G401.6 (cell line): Measurements from ENCODE around the gene HCAR3.
"Not testable (repeated sequence)": the region's sequence is repeated elsewhere in the genome, so short reads cannot be mapped to it uniquely, and the experiment has no call there.

Experiments used
- FAIRE-seq: peaks from 2 replicates; lab custom pipeline; 2012; peaks lifted over from hg19 to GRCh38; lab: Jason Lieb, UNC

HCAR3 gene

DNA sequence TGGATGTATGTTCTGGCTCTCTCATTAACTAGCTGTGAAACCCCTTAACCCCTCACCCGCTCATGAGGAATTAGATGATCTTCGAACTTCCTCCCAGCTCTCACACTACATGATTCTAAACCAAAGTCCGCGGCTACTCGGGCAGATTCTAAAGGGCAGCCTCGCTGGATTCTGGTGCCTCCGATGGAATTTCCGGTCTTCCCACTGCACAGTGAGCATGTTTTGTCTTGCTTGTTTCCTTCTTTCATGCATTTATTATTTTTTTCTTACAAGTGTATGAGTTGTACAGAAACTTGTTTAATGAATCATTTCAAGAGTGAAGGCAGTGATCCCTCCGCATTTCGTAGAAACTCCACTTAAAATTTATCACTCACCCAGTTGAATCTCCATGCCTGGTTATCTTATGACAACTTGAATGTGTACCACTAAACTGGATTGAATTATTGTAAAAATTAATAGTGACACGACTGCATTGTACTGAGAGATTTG, 4.5 kb upstream of the HCAR3 start:
- no peak for FAIRE-seq

GRCh38 chr12:122715211-122715610, 1.4 kb downstream of the HCAR3 start:
- not testable (repeated sequence) for FAIRE-seq

DNA sequence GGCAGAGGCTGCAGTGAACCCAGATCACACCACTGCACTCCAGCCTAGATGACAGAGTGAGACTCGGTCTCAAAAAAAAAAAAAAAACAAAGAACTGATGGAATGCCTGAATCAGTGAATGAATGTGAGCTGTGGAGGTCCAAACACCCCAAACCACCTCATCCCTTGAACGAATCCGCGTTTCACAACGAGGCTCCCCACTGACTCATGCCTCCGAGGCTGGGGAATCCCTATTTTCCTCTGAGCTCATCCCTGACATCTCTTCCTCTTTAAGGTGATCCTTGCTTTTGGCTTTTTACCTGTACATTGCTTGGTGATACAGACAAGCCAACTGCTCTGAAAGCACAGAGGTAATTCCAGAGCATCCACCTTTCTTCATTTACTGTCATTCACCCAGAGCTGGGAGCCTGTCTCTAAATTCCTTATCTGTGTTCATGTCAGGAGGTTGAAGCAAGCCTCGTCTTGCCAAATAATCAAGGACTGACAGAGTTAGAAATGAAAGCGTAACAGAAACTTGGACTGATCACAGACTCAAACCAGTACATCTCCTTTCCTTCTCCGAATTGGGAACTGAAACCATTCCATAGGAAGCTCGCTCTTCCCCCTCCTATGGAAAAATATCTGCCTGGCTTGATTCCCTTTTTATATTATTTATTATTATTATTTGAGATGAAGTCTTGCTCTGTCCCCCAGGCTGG, 3.0 kb downstream of the HCAR3 start:
- FAIRE-seq: not testable (repeated sequence)

- not testable (repeated sequence) for FAIRE-seq
These were observed 5.3 kb downstream of the HCAR3 start for GRCh38 chr12:122711266-122711665.

DNA sequence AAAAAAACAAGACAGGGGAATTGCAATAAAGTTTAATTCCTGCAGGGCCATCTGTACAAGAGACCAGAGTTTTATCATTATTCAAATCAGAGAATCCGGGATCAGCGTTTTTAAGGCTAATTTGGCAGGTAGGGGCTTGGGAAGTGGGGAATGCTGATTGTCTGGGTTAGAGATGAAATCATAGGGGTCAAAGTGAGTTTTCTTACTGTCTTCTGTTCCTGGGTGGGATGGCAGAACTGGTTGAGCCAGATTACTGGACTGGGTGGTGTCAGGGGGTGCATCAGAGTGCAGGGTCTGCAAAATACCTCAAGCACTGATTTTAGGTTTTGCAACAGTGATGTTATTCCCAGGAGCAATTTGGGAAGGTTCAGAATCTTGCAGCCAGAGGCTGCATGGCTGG, 6.3 kb downstream of the HCAR3 start:
- FAIRE-seq: not testable (repeated sequence)

- not testable (repeated sequence) for FAIRE-seq
These were observed 7.3 kb downstream of the HCAR3 start for GRCh38 chr12:122709287-122709686.

GRCh38 chr12:122703841-122704240, 12.8 kb downstream of the HCAR3 start:
- FAIRE-seq: not testable (repeated sequence)

- FAIRE-seq: not testable (repeated sequence)
These were observed 13.6 kb downstream of the HCAR3 start, which contains the start of gene HCAR2 for GRCh38 chr12:122702890-122703611. Gene HCAR2 (minus strand): TSS chr12:122703357. CDS start chr12:122703283, 74 bp downstream.

DNA sequence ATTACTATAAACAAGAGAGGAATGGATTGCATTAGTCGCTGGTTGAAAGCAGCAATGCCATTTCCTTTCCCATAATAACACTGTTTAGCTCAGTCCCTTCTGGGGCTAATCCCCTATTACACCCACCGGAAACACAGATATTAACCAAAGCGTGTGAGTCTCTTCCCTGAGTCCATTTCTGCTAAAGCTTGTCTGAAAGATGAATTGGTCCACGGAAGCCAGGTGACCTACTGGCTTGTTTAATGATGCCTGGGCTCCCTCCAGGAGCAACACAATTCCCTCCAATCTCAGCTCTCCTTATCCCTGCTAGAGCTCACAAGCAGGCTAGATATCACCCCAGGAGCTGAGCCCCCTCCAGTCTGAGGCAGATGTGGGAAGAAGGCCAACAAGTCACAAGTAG, 15.1 kb downstream of the HCAR3 start:
- not testable (repeated sequence) for FAIRE-seq

GRCh38 chr12:122700038-122700710, 16.4 kb downstream of the HCAR3 start:
- not testable (repeated sequence) for FAIRE-seq

DNA sequence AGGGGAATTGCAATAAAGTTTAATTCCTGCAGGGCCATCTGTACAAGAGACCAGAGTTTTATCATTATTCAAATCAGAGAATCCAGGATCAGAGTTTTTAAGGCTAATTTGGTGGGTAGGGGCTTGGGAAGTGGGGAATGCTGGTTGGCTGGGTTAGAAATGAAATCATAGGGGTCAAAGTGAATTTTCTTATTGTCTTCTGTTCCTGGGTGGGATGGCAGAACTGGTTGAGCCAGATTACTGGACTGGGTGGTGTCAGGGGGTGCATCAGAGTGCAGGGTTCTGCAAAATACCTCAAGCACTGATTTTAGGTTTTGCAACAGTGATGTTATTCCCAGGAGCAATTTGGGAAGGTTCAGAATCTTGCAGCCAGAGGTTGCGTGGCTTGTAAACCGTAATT, 19.7 kb downstream of the HCAR3 start:
- not testable (repeated sequence) for FAIRE-seq

DNA sequence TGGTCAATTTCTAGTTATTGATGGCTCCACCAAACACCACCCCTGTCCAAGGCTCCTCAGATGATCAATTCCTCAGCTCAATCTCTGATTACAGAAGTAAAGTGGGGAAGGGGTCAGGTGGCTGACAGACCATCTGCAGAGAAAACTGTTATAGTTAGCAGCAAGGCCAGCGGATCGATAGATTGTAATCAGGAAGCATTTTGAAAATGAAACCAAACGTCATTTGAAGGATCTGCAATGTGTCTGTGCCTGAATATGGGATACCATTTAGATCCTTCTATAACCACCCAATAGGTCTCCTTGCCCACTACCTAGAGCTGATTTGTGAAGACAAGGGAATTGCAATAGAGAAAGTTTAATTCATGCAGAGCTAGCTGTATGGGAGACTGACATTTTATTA, 25.0 kb downstream of the HCAR3 start:
- no peak for FAIRE-seq

DNA sequence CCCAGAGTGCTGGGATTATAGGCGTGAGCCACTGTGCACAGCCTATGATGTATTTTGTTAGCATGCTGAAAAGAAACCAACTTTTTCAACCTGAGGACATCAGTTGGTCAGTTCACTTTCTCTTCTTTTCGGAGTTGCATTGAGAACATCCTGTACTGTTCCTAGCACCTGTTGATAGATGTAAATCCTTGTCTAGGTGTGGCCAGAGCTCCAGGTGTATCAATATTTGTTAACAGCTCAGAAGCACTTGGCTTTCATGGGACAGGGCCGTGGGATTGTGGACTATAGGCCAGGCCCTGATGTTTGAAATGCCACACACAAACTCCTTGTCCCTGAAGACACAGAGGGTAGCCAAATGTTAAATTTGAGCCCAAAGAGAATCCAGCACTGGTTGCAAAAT, 28.3 kb downstream of the HCAR3 start:
- FAIRE-seq: no peak

DNA sequence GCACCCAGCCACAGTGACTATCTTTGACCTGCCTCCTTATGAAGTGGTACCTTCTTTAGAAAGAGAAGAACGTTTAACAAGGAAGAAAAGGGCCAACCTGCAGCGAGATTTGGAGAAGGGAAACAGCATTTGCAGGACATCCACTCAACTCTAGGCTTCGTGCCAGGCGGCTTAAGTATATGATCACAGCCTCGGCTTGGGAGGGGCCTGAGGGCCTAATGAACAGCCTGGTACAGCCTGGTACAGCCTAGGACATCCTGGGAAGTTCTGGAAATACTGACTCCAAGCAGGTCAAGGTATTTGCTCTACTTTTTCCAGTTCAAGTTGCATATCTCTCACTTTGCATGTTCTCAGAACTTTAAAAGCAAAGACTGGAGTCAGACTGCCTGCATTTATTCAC, 29.5 kb downstream of the HCAR3 start:
- FAIRE-seq: no peak

- no peak for FAIRE-seq
These were observed 30.1 kb downstream of the HCAR3 start for GRCh38 chr12:122686538-122686937.

- no peak for FAIRE-seq
These were observed 32.3 kb downstream of the HCAR3 start for GRCh38 chr12:122684297-122684813.

- no peak for FAIRE-seq
These were observed 34.8 kb downstream of the HCAR3 start for GRCh38 chr12:122681814-122682213.

GRCh38 chr12:122680989-122681388, 35.6 kb downstream of the HCAR3 start:
- FAIRE-seq: not testable (repeated sequence)

- FAIRE-seq: not testable (repeated sequence)
These were observed 39.8 kb downstream of the HCAR3 start for GRCh38 chr12:122676781-122677180.

DNA sequence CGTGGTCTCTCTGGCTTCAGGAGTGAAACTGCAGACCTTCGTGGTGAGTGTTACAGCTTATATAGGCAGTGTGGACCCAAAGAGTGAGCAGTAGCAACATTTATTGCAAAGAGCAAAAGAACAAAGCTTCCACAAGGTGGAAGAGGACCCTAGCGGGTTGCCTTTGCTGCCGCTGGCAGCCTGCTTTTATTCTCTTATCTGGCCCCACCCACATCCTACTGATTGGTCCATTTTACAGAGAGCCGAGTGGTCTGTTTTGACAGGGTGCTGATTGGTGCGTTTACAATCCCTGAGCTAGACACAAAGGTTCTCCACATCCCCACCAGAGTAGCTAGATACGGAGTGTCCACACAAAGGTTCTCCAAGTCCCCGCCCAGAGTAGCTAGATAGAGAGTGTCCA, 40.6 kb downstream of the HCAR3 start:
- not testable (repeated sequence) for FAIRE-seq

- FAIRE-seq: no peak
These were observed 44.1 kb downstream of the HCAR3 start for GRCh38 chr12:122672515-122672914.

DNA sequence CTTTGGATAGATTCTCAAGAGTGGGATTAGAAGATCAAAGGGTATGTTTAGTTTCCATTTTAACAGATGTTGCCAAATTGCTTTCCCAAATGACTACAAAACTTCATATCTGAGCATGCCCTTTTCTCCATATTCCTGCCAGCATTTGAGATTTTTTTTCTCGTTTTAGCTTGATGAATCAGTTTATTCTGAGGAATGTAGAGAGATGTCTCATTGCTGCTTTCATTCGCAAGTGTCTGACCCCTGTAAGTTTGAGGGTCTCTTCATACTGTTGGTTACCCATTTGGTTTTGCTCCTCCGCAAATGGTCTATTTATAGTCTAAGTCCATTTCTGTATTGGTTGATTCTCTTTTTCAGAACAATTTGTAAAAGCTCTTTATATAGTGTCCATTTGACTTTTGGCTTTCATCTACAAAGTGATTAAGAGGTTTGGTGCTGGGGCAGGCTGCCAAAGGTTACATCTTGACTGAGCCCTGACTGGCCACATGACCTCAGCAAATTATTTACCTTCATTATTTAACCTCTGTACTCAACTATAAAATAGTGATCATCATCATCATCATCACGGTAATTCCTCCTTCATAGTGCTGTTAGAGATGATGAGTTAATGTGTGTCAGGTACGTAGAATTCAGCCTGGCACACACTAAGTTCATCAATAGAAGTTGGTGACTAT, 47.1 kb downstream of the HCAR3 start:
- FAIRE-seq: no peak
